GM19452 (cell line): ENCODE data around the gene NRCAM.

Source experiments
- ATAC-seq: cut with Tn5 transposase; IDR thresholded peaks from one replicate; pipeline ENCODE4 v1.9.1; 2021; ENCODE audit not compliant: unreplicated experiment

Gene NRCAM

GRCh38 chr7:108313086-108313485 is 143.2 kb downstream of the NRCAM start:
- ATAC-seq, result no peak

GRCh38 chr7:108311446-108312168 is 144.6 kb downstream of the NRCAM start:
- ATAC-seq, result peak; percentile 52

GRCh38 chr7:108310351-108310750 is 145.9 kb downstream of the NRCAM start:
- ATAC-seq, result no peak

DNA sequence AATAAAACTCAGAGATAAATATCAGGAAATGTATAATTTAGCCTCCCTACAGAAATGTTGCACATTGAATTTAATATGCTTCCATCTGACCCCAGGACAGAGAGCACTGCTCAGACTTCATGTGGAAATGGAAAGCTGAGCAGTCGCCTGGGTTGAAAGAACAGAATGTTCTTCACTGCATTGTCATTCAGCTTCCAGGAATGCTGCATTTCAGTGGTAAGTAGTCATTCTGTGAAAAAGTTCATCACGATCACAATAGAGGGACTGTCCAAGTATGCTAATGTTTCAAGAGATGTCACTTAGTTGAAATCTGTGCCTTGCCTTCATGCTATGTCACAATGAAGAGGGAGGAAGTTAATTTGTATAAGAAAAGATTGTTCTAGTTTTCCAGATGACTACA is 147.3 kb downstream of the NRCAM start:
- no peak for ATAC-seq

DNA sequence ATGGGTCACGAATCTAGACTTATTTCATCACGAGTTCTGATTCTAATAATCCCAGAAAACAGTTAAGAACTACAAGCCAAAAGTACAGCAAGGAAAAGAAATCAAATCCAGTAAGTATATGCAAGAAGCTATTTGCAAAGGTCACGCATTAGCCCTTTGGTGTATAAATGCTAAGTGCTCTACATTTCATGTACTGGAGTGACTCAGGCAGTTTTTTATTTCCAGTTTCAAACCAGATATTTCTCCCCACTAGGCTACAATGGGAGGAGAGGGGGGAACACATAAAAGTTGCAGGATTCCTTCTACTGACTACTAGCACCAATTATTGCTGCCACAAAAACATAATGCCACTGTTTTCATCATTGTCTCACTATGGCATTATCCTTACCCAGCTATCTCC is 148.0 kb downstream of the NRCAM start:
- no peak for ATAC-seq

DNA sequence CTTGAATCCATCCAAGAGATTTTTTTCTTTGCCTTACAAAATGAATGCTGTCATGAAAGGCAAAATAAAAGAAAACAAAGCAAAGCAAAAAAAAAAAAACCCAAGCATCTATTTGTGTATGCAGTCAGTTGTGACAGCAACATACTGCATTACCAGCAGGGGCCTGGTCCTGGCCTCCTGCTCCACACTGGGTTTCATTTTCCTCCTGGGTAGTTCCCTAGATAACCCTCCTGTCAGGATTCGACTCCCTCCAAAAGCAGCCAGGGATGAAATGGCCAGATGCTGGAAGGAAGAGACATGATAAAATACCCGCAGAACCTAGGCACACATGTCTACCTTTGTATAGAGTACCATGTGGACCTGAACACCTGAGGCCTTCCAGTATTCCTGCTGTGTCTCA is 148.6 kb downstream of the NRCAM start:
- ATAC-seq, result no peak

GRCh38 chr7:108307194-108307593 is 149.0 kb downstream of the NRCAM start:
- no peak for ATAC-seq

- no peak for ATAC-seq
These were observed 152.9 kb downstream of the NRCAM start for GRCh38 chr7:108303332-108303731.

GRCh38 chr7:108301387-108301786 is 154.8 kb downstream of the NRCAM start:
- no peak for ATAC-seq

DNA sequence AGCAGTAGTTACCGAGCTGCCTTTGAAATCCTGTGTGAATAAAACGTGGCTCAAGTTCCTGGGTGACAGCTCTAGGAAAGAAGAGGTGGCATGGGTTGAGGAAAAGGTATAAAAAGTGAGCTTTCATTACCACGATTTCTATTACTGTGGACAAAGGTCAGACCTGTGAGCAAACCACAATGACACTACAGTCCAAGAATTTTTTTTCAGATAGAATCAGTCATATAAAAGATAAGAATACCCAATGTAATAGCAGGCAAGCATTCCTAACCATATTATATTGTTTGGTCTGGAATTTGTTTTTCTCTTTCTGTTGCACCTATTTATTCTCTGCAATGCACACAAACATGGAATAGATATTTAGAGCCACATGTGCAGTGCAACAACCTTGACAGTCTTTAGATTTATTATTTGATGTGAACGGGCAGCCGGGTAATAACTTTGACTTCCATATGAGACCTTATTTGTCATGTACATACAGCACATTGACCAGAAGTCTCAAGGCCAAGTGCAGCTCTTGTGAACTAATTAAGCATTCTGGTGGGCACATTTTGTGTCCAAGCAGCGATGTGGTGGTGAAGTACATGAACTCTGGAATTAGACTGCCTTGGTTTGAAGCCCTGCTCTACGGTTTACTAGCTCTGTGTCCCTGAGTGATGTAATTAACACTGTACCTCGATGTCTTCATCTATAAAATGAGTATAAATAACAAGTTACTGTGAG is 156.8 kb downstream of the NRCAM start:
- ATAC-seq, result no peak

DNA sequence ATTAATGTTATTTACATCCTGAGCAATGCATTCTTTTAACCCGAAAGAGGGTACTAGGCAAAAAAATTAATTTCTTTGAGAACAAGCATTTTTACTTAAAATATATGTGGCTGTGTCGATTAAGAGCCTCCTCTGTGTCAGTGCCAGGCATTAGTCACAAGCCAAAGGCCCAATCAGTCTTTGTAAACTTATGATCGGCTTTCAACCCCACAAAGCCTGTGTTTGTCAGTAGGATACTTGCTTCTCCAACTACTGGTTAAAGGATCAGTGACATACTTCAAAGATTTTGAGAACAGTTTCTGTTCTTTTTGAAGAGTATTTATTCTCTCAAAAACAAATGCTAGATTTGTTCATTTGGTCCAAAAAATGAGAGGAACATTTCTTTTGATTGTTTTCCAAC is 159.3 kb downstream of the NRCAM start:
- ATAC-seq, result no peak

DNA sequence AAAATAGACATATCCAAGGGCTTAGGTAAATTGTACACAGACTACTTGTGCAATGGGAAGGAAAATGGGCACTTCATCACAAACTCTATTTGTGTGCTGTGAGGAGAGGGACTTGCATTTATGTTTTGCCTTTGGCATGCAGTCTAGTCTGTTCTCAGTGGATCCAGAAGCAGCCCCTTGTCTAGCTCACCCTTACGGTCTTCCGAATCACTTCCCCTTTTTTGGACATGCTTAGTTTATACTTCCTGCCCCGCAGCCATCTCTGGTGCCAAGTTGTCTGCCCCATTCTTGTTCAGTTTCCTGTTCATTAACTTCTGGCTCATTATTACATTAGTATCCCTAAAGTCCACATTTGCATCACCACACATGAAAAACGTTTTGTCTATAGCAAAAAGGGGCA is 161.6 kb downstream of the NRCAM start:
- ATAC-seq, result peak; percentile 99

GRCh38 chr7:108293149-108293612 is 163.1 kb downstream of the NRCAM start:
- ATAC-seq, result no peak

DNA sequence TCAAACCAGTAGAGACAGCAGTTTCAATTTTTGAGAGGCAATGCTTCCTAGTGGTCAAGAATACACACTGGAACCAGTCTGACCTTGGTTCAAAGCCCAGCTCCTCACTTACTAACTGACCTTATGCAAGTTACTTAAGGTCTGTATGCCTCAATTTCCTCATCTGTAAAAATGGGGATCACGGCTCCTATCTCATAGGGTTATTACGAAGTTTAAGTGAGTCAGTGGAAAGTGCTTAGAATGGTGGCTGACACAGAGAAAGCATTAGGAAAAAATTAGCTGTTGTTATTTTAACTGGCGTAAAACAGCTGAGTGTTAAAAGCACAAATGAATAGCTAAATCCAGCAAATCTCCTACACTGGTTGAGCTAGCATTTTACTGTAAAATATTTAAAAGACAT is 163.7 kb downstream of the NRCAM start:
- no peak for ATAC-seq

DNA sequence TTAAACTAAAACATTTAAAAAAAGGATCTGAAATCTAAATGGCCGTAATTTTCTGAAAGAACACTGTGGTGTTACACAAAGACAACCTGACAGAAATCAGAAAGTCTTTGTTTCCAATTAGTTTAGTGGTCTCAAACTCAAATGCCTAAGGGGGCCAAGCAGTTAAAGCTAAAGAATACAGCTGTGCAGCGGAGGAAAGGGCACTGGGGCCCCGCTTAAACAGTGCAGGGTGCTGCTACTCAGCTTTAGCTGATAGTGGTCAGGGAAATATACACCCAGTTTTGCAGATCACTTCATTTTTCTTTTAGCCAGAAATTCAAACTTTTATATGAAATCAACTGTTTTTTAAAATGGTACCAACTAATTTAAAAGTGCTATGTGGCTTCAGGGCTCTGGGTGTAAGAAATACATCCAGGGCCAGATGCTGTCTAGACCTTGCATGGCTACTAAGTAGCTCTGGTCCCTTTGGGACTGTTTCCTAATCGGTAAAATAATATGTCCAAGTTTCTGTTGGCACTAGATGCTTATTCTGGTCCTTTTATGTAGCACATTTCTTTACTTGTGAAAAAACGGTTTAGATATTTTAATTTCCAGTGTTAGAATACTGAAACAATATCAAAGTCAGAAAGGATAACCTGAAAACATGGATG is 164.3 kb downstream of the NRCAM start:
- ATAC-seq, result no peak

- no peak for ATAC-seq
These were observed 165.1 kb downstream of the NRCAM start for GRCh38 chr7:108291152-108291508.

DNA sequence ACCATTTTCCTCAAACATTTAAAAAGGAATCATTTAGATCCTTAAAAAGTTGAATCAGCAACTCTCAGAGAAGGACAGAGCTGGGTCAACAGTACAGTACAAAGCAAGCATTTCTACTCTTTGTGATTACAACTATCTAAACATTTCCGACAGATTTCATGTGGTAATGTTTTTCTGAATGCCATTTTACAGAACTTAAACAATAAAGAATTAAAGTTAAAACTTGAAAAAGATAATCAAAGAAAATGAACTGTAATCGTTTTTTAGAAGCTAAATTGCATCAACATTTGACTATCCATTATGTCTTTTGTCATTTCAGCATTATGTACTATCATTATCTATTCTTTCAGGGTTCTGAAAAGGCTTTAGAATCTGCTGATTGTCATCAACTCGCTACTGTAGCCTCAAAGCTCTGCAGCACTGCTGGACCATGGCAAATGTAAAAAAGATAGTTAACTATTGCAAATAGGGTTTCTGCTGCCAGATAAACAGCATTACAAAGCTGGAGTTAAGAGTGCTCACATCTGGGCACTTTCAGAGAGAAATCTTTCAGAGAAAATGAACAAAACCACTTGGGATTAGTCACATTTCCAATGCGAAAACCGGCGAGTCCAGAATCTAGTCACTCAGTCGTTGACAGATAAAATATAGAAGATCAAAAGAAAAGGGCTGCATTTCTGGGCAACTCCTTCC is 165.6 kb downstream of the NRCAM start:
- no peak for ATAC-seq

- ATAC-seq, result no peak
These were observed 166.4 kb downstream of the NRCAM start for GRCh38 chr7:108289852-108290251.

DNA sequence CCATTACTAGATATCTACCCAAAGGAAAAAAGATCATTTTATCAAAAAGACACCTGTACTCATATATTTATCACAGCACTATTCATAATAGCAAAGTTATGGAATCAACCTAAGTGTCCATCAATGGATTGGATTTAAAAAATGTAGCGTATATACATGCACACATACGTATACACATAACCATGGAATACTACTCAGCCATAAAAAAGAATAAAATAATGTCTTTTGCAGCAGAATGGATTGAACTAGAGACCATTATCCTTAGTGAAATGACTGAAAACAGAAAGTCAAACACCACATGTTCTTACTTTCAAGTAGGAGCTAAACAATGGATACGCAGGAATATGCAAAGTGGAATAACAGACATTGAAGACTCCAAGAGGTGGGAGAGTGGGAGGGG is 168.4 kb downstream of the NRCAM start:
- no peak for ATAC-seq

DNA sequence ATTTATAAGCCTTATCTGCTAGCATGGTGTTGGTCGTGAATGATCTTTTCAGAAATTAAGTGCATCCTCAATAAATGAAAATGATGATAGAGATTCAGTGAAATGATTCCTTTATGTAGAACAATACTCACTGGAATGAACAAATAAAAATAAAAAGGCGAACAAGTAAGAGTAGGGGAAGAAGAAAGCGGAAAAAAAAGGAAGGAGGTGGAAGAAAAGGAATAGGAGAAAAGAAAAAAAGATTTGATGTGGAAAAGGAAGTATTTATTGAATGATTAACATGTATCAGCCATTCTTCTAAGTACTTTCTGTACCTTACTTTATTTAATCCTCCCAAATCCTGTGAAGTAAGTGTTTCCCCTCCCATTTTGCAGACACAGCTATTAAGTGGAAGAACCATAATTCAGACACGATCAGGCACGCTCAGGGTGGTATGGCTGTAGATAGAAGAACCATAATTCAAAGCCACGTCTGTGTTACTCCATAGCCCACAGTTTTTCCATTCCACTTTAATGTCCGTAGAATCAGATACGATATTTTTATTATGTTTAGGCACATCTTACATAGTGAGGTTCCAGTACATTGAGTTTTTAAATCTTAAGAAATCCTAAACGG is 169.8 kb downstream of the NRCAM start:
- no peak for ATAC-seq

GRCh38 chr7:108285778-108286177 is 170.5 kb downstream of the NRCAM start:
- ATAC-seq, result no peak
